Subcutaneous abdominal adipose tissue (tissue), 5 donors: ENCODE measurements around the gene FBLN1.
"Not testable (repeated sequence)": the region's sequence is repeated elsewhere in the genome, so short reads cannot be mapped to it uniquely, and the experiment has no call there.

Experiments
- H3K27ac ChIP-seq: one replicate; pipeline ENCODE4 v1.7.0; 2013; ENCODE audit warnings: low read depth, mild to moderate bottlenecking, inconsistent platforms, low read length, moderate library complexity
- H3K27me3 ChIP-seq, 5 donors: one replicate each; pipeline ENCODE4 v1.7.0; 2013; ENCODE audit warnings: low read length in 5 of 5, inconsistent platforms in 1 of 5; ENCODE audit not compliant: control insufficient read depth in 5 of 5, insufficient read depth in 4 of 5
- H3K36me3 ChIP-seq, 5 donors: one replicate each; pipeline ENCODE4 v1.7.0; 2013; ENCODE audit warnings: low read length in 5 of 5; ENCODE audit not compliant: control insufficient read depth in 5 of 5, insufficient read depth in 5 of 5
- H3K4me1 ChIP-seq, 5 donors: one replicate each; pipeline ENCODE4 v1.7.0; 2013; ENCODE audit warnings: low read length in 5 of 5, mild to moderate bottlenecking in 3 of 5, moderate library complexity in 1 of 5; ENCODE audit not compliant: control insufficient read depth in 5 of 5, insufficient read depth in 5 of 5
- H3K4me3 ChIP-seq, 5 donors: one replicate each; pipeline ENCODE4 v1.7.0; 2013; ENCODE audit warnings: low read length in 5 of 5, low read depth in 1 of 5
- H3K9ac ChIP-seq, 5 donors: one replicate each; pipeline ENCODE4 v1.7.0; 2013; ENCODE audit warnings: low read length in 5 of 5, mild to moderate bottlenecking in 4 of 5, moderate library complexity in 3 of 5
- H3K9me3 ChIP-seq, 5 donors: one replicate each; pipeline ENCODE4 v1.7.0; 2013; ENCODE audit warnings: low read length in 5 of 5; ENCODE audit not compliant: control insufficient read depth in 5 of 5
- donor health status: healthy.
- donor health status: healthy.
- donor health status: healthy.
- donor health status: healthy.
- donor health status: healthy.

FBLN1 gene

GRCh38 chr22:45590262-45590661 is 87.6 kb downstream of the FBLN1 start:
- H3K9ac ChIP-seq = no peak overlapping the region
- H3K4me3 ChIP-seq = no peak overlapping the region
- peaks cover 0 to 3% (median 0%) of the 10 kb centered on the region in 5 donors for H3K4me1 ChIP-seq
- H3K27ac ChIP-seq = no peak overlapping the region
- no peaks in the 10 kb centered on the region for H3K9me3 ChIP-seq
- peaks cover 4 to 38% (median 20%) of the 10 kb centered on the region in 5 donors for H3K27me3 ChIP-seq
- peaks cover 0 to 5% (median 0%) of the 10 kb centered on the region in 5 donors for H3K36me3 ChIP-seq

- H3K27me3 ChIP-seq = peaks cover 4 to 27% (median 13%) of the 10 kb centered on the region in 5 donors
- not testable (repeated sequence) for H3K36me3 ChIP-seq, H3K27ac ChIP-seq, H3K4me3 ChIP-seq, H3K4me1 ChIP-seq, H3K9ac ChIP-seq, H3K9me3 ChIP-seq
Measured at GRCh38 chr22:45591633-45592213, 89.0 kb downstream of the FBLN1 start.

- H3K9me3 ChIP-seq = no peaks in the 10 kb centered on the region
- H3K9ac ChIP-seq = no peak overlapping the region
- H3K36me3 ChIP-seq = peaks cover 0 to 7% (median 3%) of the 10 kb centered on the region in 5 donors
- no peak overlapping the region for H3K27ac ChIP-seq
- H3K4me3 ChIP-seq = no peak overlapping the region
- H3K4me1 ChIP-seq = no peaks in the 10 kb centered on the region
- H3K27me3 ChIP-seq = peaks cover 9 to 36% (median 16%) of the 10 kb centered on the region in 5 donors
Measured at GRCh38 chr22:45594123-45594941, 91.6 kb downstream of the FBLN1 start.

GRCh38 chr22:45597460-45598192 is 94.9 kb downstream of the FBLN1 start:
- Histone ChIP-seq H3K27ac (no peak overlapping the region), H3K4me3 (no peak overlapping the region), H3K9ac (no peak overlapping the region), H3K9me3 (no peaks in the 10 kb centered on the region), H3K36me3 (peaks cover 0 to 9% (median 3%) of the 10 kb centered on the region in 5 donors), H3K27me3 (peaks cover 9 to 37% (median 16%) of the 10 kb centered on the region in 5 donors), H3K4me1 (peaks cover 4 to 26% (median 20%) of the 10 kb centered on the region in 5 donors)

GRCh38 chr22:45598596-45599217 is 96.0 kb downstream of the FBLN1 start:
- H3K9ac ChIP-seq = no peak overlapping the region
- no peak overlapping the region for H3K4me3 ChIP-seq
- H3K27me3 ChIP-seq = peaks cover 9 to 40% (median 18%) of the 10 kb centered on the region in 5 donors
- peaks cover 4 to 37% (median 26%) of the 10 kb centered on the region in 5 donors for H3K4me1 ChIP-seq
- H3K36me3 ChIP-seq = peaks cover 0 to 7% (median 3%) of the 10 kb centered on the region in 5 donors
- no peak overlapping the region for H3K27ac ChIP-seq
- H3K9me3 ChIP-seq = no peaks in the 10 kb centered on the region

- H3K4me3 ChIP-seq = no peak overlapping the region
- no peak overlapping the region for H3K9ac ChIP-seq
- no peak overlapping the region for H3K27ac ChIP-seq
- peaks cover 0 to 7% (median 4%) of the 10 kb centered on the region in 5 donors for H3K36me3 ChIP-seq
- H3K4me1 ChIP-seq = peaks cover 4 to 48% (median 30%) of the 10 kb centered on the region in 5 donors
- H3K9me3 ChIP-seq = no peaks in the 10 kb centered on the region
- peaks cover 7 to 42% (median 20%) of the 10 kb centered on the region in 5 donors for H3K27me3 ChIP-seq
Measured at GRCh38 chr22:45599836-45600577, 97.3 kb downstream of the FBLN1 start.

GRCh38 chr22:45600790-45601730 is 98.4 kb downstream of the FBLN1 start:
- Histone ChIP-seq H3K4me1 (peaks cover 4 to 48% (median 30%) of the 10 kb centered on the region in 5 donors), H3K27me3 (peaks cover 5 to 41% (median 16%) of the 10 kb centered on the region in 5 donors), H3K4me3 (no peak overlapping the region), H3K36me3 (peaks cover 0 to 7% (median 4%) of the 10 kb centered on the region in 5 donors), H3K27ac (no peak overlapping the region), H3K9me3 (no peaks in the 10 kb centered on the region), H3K9ac (no peak overlapping the region)

- Histone ChIP-seq H3K9me3 (no peaks in the 10 kb centered on the region), H3K27ac (no peak overlapping the region), H3K4me3 (no peak overlapping the region), H3K9ac (no peak overlapping the region), H3K27me3 (peaks cover 5 to 46% (median 15%) of the 10 kb centered on the region in 5 donors), H3K4me1 (peaks cover 4 to 48% (median 30%) of the 10 kb centered on the region in 5 donors), H3K36me3 (peaks cover 0 to 7% (median 4%) of the 10 kb centered on the region in 5 donors)
Measured at GRCh38 chr22:45602004-45602733, 99.5 kb downstream of the FBLN1 start.
